ENCODE measurements around the gene MAGI2.

Gene MAGI2

GRCh38 chr7:78770422-78771410 lies 682.8 kb downstream of the MAGI2 start:
- peak; percentile 19 for DNase-seq

- DNase-seq: no peak
These were observed 683.9 kb downstream of the MAGI2 start for GRCh38 chr7:78769481-78770101.

- DNase-seq: peak; percentile 13
These were observed 684.6 kb downstream of the MAGI2 start for GRCh38 chr7:78768859-78769258.

GRCh38 chr7:78765943-78766729 lies 687.3 kb downstream of the MAGI2 start:
- no peak for DNase-seq

- no peak for DNase-seq
These were observed 688.9 kb downstream of the MAGI2 start for GRCh38 chr7:78764571-78764970.

GRCh38 chr7:78762625-78763024 lies 690.8 kb downstream of the MAGI2 start:
- DNase-seq: no peak

- no peak for DNase-seq
These were observed 692.7 kb downstream of the MAGI2 start for GRCh38 chr7:78760620-78761355.

GRCh38 chr7:78752554-78752953 lies 700.9 kb downstream of the MAGI2 start:
- DNase-seq: no peak

GRCh38 chr7:78751253-78751652 lies 702.2 kb downstream of the MAGI2 start:
- DNase-seq: no peak

- DNase-seq: no peak
These were observed 704.3 kb downstream of the MAGI2 start for GRCh38 chr7:78749052-78749746.

GRCh38 chr7:78747592-78747991 lies 705.9 kb downstream of the MAGI2 start:
- no peak for DNase-seq

GRCh38 chr7:78746301-78746700 lies 707.2 kb downstream of the MAGI2 start:
- DNase-seq: no peak

GRCh38 chr7:78742694-78743093 lies 710.8 kb downstream of the MAGI2 start:
- no peak for DNase-seq

- no peak for DNase-seq
These were observed 716.9 kb downstream of the MAGI2 start for GRCh38 chr7:78736548-78736947.

GRCh38 chr7:78734626-78735025 lies 718.8 kb downstream of the MAGI2 start:
- DNase-seq: no peak

- DNase-seq: no peak
These were observed 733.4 kb downstream of the MAGI2 start for GRCh38 chr7:78720066-78720465.

GRCh38 chr7:78718212-78718611 lies 735.3 kb downstream of the MAGI2 start:
- DNase-seq: no peak

GRCh38 chr7:78716876-78717275 lies 736.6 kb downstream of the MAGI2 start:
- no peak for DNase-seq

GRCh38 chr7:78714356-78714755 lies 739.1 kb downstream of the MAGI2 start:
- DNase-seq: no peak

- DNase-seq: no peak
These were observed 741.4 kb downstream of the MAGI2 start for GRCh38 chr7:78712111-78712510.

GRCh38 chr7:78709658-78710057 lies 743.8 kb downstream of the MAGI2 start:
- DNase-seq: no peak

GRCh38 chr7:78704504-78704903 lies 749.0 kb downstream of the MAGI2 start:
- DNase-seq: no peak

All from COR-L47 (cell line).